HTERT RPE-1 (cell line): Measurements from ENCODE around the gene PMIS2.

Source experiments
- in situ Hi-C: fragments of 300-500 bp; cut with MboI; formaldehyde crosslinking; loops from 4 replicates; pipeline ENCODE4 v1.14.3; 2020; ENCODE audit warnings: low sequenced_read_pairs

The PMIS2 gene

DNA sequence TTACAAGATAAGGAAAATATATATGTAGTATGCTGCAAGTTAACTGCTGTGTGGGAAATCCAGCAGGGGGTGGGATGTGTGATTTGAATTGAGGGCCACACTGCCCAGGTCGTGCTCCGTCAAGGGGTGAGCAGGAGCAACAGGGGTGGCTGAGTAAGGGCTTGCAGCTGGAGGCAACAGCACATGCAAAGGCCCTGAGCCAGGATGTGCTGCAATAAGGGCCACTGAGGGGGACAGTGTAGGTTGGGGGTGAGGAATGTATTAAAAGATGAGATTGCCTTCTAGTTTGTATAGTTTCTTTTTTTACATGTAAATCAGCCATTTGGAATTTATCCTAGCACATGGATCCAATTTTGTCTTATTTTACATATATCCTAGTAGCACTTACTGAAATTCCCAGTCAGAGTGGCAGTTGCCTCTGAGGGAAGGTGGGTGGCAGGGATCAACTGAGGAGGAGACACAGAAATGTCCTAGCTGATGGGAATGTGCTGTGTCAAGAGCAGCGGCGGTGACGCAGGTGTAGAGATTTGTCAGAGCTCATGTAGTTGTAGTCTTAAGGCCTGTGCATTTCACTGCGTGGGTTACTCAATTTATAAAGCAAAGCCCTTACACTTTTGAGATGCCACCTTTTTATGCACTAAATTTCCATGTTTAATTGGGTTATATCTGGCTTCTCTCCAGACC is 37.5 kb downstream of the PMIS2 start:
- in situ Hi-C loops, result no loop called here

DNA sequence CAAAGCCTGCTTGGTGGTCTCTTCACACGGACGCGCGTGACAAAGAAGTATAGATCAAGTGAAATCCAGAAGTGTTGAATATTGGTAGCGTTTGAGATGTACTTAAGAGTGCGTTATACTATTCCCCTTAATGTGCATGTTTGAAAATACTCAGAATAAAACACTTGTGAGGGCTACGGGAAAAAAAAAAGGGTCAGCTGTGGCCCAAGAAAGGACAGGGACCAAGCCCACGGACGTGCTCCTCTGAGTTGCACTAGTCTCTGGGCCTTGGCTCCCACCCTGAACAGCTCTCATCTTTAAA is 42.2 kb downstream of the PMIS2 start:
- in situ Hi-C loops, result no loop called here

DNA sequence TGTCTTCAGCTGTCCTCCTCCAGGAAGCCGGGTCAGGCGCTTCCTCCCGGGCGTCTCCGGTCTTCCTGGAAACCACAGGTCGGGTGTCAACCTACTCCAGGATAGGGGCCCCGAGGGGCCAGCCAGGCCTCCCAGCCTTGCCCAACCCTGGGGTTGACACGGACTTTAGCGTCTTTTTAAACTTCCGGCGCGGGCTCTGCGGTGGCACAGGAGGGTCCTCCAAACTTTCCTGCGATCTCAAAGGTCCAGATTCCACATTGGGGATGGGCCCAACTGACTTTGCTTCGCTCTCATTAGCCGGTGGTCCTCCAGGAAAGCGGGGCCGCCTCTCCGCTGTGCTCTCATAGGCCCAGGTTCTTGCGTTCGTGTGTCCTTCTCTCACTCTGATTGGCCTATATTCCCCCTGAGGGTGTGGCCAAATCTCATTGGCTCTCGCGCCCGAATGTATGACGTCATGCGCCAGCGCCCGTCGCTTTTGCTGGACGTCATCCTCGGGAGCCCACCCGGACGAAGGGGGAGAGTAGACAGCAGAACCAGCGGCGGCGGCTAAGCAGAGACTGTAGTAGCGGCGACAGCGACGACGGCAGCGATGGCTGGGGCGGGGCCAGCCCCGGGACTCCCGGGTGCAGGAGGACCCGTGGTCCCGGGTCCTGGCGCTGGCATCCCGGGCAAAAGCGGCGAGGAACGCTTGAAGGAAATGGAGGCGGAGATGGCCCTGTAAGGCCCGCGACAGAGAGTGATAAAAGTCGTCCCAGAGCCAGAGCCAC is 42.8 kb downstream of the PMIS2 start, which contains the start of gene RBM42:
RBM42 (plus strand) TSS at position 472 of the 767 bp plus-strand sequence; CDS start at position 590, 118 bp downstream.
- in situ Hi-C loops, result no loop called here

DNA sequence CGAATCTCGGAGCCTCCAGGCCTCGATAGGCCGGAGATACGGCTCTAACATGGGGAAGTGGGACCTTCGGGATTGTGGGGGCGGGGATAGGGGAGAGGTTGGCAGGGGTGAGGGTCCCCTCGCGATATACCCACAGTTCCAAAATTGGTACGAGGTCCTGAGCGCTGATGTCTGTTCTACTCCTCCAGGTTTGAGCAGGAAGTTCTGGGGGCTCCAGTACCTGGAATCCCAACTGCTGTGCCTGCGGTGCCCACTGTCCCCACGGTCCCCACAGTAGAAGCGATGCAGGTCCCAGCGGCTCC is 43.3 kb downstream of the PMIS2 start:
- in situ Hi-C loops, result no loop called here

DNA sequence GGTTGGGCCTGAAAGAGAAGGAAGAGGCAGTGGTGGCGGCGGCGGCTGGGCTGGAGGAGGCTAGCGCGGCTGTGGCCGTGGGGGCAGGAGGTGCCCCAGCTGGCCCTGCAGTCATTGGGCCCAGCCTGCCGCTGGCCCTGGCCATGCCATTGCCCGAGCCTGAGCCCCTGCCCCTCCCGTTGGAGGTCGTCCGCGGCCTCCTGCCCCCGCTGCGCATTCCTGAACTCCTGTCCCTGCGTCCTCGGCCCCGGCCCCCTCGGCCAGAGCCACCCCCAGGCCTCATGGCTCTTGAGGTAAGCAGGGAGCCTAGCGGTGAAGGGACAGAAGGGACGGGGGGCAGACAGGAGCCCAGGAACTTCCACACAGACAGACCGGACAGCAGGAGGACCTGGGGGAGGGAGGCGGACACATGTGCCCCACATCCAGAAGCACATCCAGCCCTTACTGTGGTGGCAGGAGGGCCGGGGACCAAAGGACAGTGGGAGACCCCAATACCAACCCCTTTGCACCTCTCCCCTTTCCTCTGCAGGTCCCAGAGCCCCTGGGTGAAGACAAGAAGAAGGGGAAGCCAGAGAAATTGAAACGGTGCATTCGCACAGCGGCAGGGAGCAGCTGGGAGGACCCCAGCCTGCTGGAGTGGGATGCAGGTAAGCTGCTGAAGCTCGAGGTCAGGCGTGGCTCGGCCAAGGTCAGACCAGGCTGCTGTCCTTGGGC is 47.9 kb downstream of the PMIS2 start:
- in situ Hi-C loops, result no loop called here

DNA sequence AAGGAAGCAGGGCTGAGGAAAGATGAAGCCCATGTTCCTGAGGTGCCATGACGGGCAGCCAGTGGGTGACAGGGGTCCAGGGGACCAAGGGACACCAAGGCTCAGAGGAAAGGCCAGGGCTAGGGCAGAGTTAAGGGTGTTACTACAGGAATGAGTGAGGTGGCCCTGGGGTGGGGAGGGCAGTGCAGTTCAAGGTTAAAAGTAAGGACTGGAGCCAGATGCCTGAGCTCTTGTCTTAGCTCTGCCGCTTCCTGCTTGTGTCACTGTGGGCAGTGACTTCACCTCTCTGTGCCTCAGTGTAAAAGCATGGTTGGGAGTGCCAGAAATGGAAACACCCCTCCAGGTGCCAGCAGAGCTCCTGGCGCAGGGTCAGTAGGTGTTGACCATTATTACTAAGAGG is 50.7 kb downstream of the PMIS2 start:
- in situ Hi-C loops, result no loop called here
